ENCODE data around the gene RALGPS2.

- TF ChIP-seq CTCF (IDR thresholded peaks at IDR 0.05) (no peak), POLR2A (IDR thresholded peaks at IDR 0.05) (no peak)
Observed at GRCh38 chr1:178951600-178951999, 226.6 kb downstream of the RALGPS2 start.

Measured in right lobe of liver (tissue), 4 donors.